ENCODE data around the gene DENND5A. TPM values are rescaled to one million over a fixed set of nuclear protein-coding genes. Genes with fewer than 3 reads are reported as not detected.
"Not testable (repeated sequence)": the region's sequence is repeated elsewhere in the genome, so short reads cannot be mapped to it uniquely, and the experiment has no call there.

Gene DENND5A
- total RNA-seq, 1 donor from 2014 or later: 185 TPM

- DNase-seq (ENCODE audit: low read depth, low spot score): no peak
Measured at GRCh38 chr11:9177438-9178091, 87.6 kb downstream of the DENND5A start.

- DNase-seq (ENCODE audit: low read depth, low spot score): no peak
Measured at GRCh38 chr11:9176550-9176949, 88.6 kb downstream of the DENND5A start.

- no peak for DNase-seq (ENCODE audit: low read depth, low spot score)
Measured at GRCh38 chr11:9176136-9176535, 89.0 kb downstream of the DENND5A start.

GRCh38 chr11:9172389-9172788 lies 92.8 kb downstream of the DENND5A start:
- no peak for DNase-seq (ENCODE audit: low read depth, low spot score)

GRCh38 chr11:9170450-9170849 lies 94.7 kb downstream of the DENND5A start:
- no peak for DNase-seq (ENCODE audit: low read depth, low spot score)

DNA sequence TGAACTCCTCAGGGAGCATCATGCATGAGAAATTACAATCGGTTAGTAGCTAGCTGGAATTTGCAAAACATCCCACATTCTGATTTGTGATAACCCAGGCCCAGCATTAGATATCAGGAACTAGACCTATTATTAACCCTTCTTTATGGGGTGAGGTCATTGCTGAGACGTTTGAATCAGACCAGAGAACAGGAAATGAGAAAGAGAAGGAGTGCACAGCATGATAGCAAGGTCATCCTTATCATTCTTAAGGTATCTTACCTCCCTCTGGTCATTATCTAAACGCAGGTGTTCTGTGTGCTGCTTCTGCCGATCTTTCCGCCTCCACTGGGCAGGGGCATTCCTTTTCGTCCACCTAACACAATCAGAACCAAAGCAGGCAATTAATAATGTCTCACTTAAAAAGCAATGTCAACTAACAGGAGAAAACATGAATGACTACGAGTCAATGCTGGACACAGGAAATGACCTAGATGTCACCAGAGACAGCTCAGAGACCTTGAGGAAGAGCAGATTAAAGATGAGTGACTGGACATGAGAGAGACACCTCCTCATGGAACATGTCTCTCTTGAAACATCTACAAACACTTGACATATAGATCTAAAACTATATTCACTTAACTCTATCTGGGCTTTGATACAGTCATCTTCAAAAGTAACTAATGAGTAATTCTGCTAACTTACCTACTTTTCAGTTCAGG lies 95.4 kb downstream of the DENND5A start:
- no peak for DNase-seq (ENCODE audit: low read depth, low spot score)

DNA sequence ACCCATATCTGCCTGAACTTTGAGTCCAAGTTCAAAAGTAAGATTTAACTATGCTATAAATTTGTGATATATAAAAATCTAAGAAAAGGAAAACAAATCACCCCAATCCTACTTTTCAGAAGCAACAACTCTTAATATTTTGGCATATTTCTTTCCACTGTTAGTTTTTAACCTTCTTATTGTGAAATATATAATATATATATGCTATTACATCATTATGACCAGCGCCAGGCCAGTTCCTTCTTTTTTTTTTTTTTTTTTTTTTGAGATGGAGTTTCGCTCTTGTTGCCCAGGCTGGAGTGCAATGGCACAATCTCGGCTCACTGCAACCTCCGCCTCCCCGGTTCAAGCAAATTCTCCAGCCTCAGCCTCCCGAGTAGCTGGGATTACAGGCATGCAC lies 103.2 kb downstream of the DENND5A start:
- not testable (repeated sequence) for DNase-seq (ENCODE audit: low read depth, low spot score)

GRCh38 chr11:9160166-9160565 lies 105.0 kb downstream of the DENND5A start:
- peak; percentile 41 for DNase-seq (ENCODE audit: low read depth, low spot score)

GRCh38 chr11:9158898-9159391 lies 106.2 kb downstream of the DENND5A start:
- DNase-seq (ENCODE audit: low read depth, low spot score): no peak

GRCh38 chr11:9155930-9156329 lies 109.2 kb downstream of the DENND5A start:
- no peak for DNase-seq (ENCODE audit: low read depth, low spot score)

DNA sequence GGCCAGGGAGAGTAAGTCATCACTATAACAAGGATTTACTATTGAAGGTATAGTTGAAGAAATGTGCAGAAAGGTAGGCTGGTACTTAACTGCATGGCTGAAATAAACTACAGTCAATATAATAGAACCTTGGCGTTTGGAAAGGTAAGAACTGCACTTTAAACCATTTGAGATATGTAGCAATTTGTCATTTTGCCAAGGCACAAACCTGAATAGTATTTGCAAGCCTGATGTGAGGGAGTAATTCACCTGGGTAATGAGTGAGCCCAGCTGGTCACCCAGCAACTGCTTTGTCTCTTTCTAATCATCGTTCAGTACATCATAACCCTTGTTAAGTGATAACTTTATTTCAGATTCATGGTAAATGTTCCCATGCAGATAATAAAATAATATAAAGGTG lies 111.5 kb downstream of the DENND5A start:
- no peak for DNase-seq (ENCODE audit: low read depth, low spot score)

DNA sequence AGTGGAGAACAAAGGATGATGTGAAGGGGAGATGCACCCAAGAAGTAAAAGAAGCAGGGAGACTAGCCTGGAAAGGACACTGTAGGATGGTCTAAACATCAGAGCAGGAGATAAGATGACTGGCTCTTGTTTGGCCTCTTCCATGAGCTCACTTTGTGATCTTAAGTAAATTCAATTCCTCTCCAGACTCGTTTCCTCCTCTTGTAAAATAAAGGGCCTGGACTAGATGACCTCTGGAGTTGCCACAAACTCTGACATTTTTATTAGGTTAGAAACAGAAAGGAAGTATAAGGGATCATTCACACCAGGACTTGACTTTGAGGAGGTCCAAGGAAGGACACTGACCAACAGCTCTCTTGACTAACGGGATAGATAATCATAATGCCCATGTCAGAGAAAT lies 113.5 kb downstream of the DENND5A start:
- no peak for DNase-seq (ENCODE audit: low read depth, low spot score)

DNA sequence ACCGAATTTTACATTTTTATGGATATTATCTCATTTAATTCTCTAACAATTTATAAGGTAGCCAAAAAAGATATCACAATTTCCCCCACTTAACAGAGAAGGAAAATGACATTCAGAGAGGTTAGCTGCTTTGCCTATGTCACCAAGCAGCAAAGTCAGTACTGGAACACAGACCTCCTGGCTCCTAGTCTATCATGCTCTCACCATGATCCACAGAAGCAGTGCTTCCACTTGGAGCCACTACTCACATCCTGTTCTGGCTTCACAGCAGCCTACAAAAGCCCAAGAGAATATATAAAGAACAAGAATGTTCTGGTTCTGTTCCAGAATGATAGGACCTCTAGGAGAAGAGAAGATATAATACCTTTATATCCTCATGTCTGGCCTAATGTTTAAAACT lies 114.2 kb downstream of the DENND5A start:
- no peak for DNase-seq (ENCODE audit: low read depth, low spot score)

GRCh38 chr11:9150501-9150900 lies 114.6 kb downstream of the DENND5A start:
- DNase-seq (ENCODE audit: low read depth, low spot score): peak; percentile 54

DNA sequence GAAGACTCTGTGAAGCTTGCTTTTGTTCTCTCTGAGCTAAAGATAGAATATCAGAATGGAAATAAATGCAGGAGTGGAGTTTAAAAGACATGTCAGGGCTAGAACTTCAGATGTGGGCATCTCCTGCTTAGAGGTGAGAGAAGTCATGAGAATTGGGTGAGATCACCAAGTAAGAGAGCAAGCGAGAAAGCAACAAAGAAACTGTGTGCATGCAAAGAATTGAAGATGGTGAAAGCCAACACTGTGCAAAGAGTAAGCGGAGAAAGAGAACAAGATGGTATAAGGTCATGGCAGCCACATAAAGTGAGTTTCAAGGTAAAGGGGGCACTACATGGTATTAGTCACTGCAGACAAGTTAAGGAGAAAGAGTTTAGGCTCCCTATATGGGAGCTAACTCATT lies 116.4 kb downstream of the DENND5A start:
- no peak for DNase-seq (ENCODE audit: low read depth, low spot score)

DNA sequence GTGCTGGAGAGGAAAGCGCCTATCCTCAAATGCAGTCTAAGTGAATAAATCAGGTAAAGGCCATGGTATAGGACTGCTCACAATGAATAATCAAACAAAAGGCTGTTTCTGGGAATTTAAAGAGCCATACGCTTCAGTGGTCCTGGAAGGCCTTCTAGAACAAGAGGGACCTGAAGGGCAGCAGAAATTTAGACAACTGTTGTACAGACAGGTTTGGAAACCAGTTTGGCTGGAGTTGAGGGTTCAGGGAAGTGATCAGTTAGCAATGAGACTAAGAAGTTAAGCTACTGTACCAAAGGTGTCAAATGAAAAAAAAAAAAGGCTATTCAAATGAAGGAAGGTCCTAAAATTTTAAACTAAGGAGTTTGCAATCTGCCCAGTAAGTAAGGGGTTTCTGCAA lies 117.1 kb downstream of the DENND5A start:
- DNase-seq (ENCODE audit: low read depth, low spot score): no peak

DNA sequence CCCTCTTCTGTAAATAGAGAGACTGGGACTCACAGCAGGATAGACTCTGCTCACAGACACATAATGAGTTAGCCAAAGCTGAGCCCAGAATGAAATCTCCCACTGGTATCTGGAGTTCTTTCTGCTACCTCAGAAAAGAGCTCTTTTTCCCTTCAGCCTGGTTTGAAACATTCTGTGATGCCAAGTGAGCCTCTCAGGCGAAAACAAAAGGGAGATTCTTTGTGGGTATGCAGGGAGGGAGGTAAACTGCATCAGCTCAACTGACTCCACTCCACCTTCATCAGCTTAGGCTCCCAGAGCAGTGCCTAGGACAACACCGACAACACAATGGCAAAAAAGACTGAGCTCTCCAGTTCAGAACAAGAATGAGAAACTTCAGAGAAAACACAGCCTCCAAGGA lies 118.7 kb downstream of the DENND5A start:
- DNase-seq (ENCODE audit: low read depth, low spot score): no peak

DNA sequence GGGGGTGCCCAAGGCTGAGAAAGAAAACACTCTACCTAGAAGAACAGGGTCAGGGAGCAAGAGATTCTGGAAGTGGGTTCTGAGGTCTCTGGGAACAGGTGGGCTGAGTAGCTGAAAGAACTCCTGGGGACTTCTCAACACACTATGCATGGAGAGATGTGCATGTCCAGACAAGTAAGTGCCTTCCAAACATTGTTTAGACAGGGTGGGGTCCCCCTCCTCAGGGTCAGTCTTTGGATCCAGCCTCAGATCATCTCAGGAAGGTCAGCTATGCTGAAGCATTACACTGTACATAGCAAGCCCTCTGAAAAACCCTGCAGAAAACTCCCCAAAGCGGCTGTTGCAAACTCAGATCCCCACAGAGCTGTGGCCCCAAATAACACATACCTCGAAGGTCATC lies 119.9 kb downstream of the DENND5A start:
- no peak for DNase-seq (ENCODE audit: low read depth, low spot score)

DNA sequence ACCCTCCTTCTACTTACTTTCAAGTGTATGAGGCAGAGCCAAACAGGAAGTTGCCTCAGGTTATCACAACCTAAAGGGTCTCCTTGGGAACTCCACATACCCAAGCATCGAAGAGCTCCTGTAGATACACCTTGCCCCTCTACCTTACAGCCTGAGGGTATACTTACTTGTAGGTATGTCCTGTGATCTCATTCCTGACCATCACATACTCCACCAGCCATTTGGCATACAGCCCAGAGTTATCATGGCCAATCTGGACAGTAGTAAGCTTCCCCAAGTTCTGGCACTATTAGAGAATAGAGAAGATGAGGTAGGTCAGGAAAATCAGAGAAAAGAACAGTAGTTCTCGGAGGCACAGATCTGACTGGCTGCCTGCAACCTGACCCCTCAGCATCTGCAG lies 120.3 kb downstream of the DENND5A start:
- no peak for DNase-seq (ENCODE audit: low read depth, low spot score)

DNA sequence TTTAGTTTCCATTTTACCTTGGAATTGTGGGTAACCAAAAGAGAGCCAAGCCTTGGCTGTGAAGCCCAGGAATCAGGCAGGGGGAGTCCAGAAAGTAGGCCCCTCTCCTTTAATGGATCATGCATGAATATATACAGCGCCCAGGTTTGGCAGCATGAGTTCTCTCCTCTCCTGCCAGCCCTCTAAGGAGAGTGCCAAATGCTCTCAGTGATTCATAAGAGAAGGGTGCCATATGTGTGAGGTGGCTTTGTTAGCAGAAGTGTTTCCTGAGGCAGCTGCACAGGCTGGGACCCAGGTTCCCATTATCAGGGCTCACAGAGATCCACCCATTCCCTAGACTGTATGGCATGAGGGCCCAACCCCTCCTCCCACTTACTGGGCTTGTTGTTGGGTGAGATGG lies 121.4 kb downstream of the DENND5A start:
- DNase-seq (ENCODE audit: low read depth, low spot score): no peak

DNA sequence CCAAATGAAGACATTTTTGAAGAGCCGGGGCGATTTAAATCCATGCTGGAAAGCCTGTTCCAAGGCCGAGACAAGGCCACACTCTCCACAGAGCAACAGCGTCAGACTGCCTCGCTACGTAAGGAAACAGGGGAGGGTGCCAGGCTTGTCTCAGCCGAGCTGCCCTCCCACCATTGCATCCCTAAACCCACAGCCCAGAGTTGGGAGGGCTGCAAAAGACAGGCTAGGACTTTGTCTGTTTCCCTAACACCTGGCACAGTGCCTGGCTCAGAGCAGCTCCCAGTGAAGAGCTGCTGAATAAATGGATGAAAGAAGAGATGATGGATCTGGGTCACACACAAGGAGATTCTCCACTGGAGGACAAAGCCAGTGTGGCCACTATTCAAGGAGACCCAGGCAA lies 122.4 kb downstream of the DENND5A start:
- no peak for DNase-seq (ENCODE audit: low read depth, low spot score)

- no peak for DNase-seq (ENCODE audit: low read depth, low spot score)
Measured at GRCh38 chr11:9141186-9141585, 124.0 kb downstream of the DENND5A start.

Data from pulmonary artery endothelial cell (primary cell).